ENCODE measurements around the gene CLEC3B. TPM values are rescaled to one million over a fixed set of nuclear protein-coding genes. Genes with fewer than 3 reads are reported as not detected.

CLEC3B gene
- total RNA-seq, 6 donors from 2014 or later = 6.3 to 332 (median 140) TPM

GRCh38 chr3:45032113-45032512, 6.0 kb downstream of the CLEC3B start:
- 98% methylated on average over 2 of the region's 2 CpGs for WGBS, 2 donors

GRCh38 chr3:45033791-45034190, 7.7 kb downstream of the CLEC3B start:
- TF ChIP-seq CTCF (IDR thresholded peaks at IDR 0.05) (no peak), POLR2AphosphoS5 (IDR thresholded peaks at IDR 0.05) (no peak), EP300 (IDR thresholded peaks at IDR 0.05) (no peak)
- Histone ChIP-seq H3K27me3 (no peaks in the 10 kb centered on the region), H3K4me1 (peaks cover 42 to 66% (median 45%) of the 10 kb centered on the region in 4 donors), H3K4me3 (no peak overlapping the region), H3K9me3 (no peaks in the 10 kb centered on the region), H3K27ac (peak overlapping the region; percentile 73 to 78 (median 74)), H3K36me3 (peaks cover 0 to 10% (median 0%) of the 10 kb centered on the region in 4 donors)
- ATAC-seq (ENCODE audit: low FRiP score in 2 of 2) (no peak), DNase-seq (peak in 1 of 2 donors; percentile 44)
- WGBS, 2 donors = 41 to 57% methylated on average over 6 of the region's 6 CpGs

More at GRCh38 chr3:45032113-45032512, 6.0 kb downstream of the CLEC3B start:
- H3K4me3 ChIP-seq = no peak overlapping the region
- ATAC-seq (ENCODE audit: low FRiP score in 2 of 2) (no peak), DNase-seq (no peak)
- H3K9me3 ChIP-seq = no peaks in the 10 kb centered on the region
- H3K27ac ChIP-seq = peak overlapping the region in 2 of 4 donors; percentile 79 to 86
- H3K36me3 ChIP-seq = peaks cover 0 to 10% (median 0%) of the 10 kb centered on the region in 4 donors
- TF ChIP-seq CTCF (IDR thresholded peaks at IDR 0.05) (no peak), POLR2A (IDR thresholded peaks at IDR 0.05) (no peak), POLR2AphosphoS5 (IDR thresholded peaks at IDR 0.05) (no peak), EP300 (IDR thresholded peaks at IDR 0.05) (no peak)
- no peaks in the 10 kb centered on the region for H3K27me3 ChIP-seq
- peaks cover 40 to 64% (median 43%) of the 10 kb centered on the region in 4 donors for H3K4me1 ChIP-seq

- H3K27me3 ChIP-seq = no peaks in the 10 kb centered on the region
- TF ChIP-seq POLR2A (IDR thresholded peaks at IDR 0.05) (peak in 1 of 4 donors; percentile 25), POLR2AphosphoS5 (IDR thresholded peaks at IDR 0.05) (no peak)
- ATAC-seq (ENCODE audit: low FRiP score in 2 of 2) = peak; percentile 74 to 75
- DNase-seq = peak in 1 of 2 donors; percentile 81
- no peaks in the 10 kb centered on the region for H3K9me3 ChIP-seq
- WGBS, 2 donors = 29 to 31% methylated on average over 3 of the region's 3 CpGs
- peak overlapping the region in 1 of 4 donors; percentile 40 for H3K4me3 ChIP-seq
- H3K36me3 ChIP-seq = peaks cover 0 to 10% (median 0%) of the 10 kb centered on the region in 4 donors
- H3K4me1 ChIP-seq = peaks cover 42 to 61% (median 44%) of the 10 kb centered on the region in 4 donors
- H3K27ac ChIP-seq = peak overlapping the region; percentile 73 to 78 (median 74)
Observed at GRCh38 chr3:45034612-45035252, 8.6 kb downstream of the CLEC3B start.

- WGBS, 2 donors = 27 to 43% methylated on average over 21 to 39 of the region's 64 CpGs
- Histone ChIP-seq H3K4me1 (peaks cover 34 to 52% (median 38%) of the 10 kb centered on the region in 4 donors), H3K27me3 (no peaks in the 10 kb centered on the region), H3K27ac (peak overlapping the region; percentile 73 to 78 (median 74)), H3K9me3 (no peaks in the 10 kb centered on the region), H3K36me3 (peaks cover 0 to 10% (median 0%) of the 10 kb centered on the region in 4 donors), H3K4me3 (peak overlapping the region in 3 of 4 donors; percentile 12 to 41 (median 40))
- no peak for TF ChIP-seq CTCF (IDR thresholded peaks at IDR 0.05)
- TF ChIP-seq EP300 (IDR thresholded peaks at IDR 0.05) = no peak
- TF ChIP-seq POLR2A (IDR thresholded peaks at IDR 0.05) = no peak
- TF ChIP-seq POLR2AphosphoS5 (IDR thresholded peaks at IDR 0.05) = no peak
- ATAC-seq (ENCODE audit: low FRiP score in 2 of 2) = peak in 1 of 2 donors; percentile 55
- peak in 1 of 2 donors; percentile 88 for DNase-seq
Observed at GRCh38 chr3:45035441-45036301, 9.6 kb downstream of the CLEC3B start.
